ENCODE results near the gene CNTNAP2.

Gene CNTNAP2

DNA sequence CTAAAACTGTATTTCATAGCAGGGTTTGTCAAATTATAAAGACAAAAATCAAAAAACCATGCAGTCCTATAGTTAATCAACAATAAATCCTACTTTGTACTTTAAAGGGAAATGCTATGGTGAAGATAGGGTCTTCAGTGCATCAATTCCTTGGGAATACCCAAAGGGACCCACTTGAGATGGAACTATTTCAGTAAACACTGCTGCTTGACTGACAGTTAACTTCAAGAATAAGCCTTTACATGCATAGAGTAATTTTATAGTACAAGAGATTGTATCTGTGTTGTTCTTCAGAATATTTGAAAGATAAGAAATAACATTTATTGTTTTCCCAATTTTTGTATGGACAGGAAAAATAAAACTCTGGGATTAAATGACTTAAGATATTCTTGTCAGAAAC, 1179.6 kb downstream of the CNTNAP2 start:
- DNase-seq = no peak

GRCh38 chr7:147296986-147297385, 1180.4 kb downstream of the CNTNAP2 start:
- no peak for DNase-seq

DNA sequence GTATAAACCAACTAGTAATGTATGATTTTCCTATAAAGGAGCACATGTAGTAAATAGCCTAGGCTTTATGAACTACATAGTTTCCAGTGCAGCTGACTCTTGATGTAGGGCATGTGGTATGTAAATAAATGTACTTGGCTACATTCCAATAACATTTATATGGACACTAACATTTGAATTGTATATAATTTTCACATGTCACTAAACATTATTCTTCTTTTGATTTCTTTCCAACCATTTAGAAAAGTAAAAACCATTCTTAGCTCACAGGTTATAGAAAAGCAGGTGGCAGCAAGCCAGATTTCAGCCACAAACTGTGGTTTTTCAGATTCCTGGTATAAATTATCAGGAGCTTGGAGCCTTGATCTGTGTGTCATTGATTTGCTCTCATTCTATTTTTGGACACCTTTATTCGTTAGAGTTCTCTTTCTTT, 1182.0 kb downstream of the CNTNAP2 start:
- no peak for DNase-seq

DNA sequence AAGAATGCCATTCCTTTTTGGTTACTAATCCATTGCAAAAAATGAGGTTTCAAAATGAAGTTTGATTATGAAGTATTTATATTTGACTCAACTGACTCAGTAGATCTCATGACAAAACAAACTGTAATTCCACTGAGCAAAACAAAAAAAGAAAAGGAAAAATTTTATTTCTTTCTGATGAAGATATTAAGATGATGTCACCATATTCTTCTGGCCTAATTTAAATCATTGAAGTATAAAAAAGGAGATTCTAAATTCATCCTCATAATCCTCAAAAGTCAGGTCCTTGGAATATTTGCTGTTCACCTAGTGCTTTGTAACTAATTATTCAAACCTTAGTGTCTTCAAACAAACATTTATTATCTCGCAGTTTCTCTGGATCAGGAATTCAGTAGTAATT, 1183.7 kb downstream of the CNTNAP2 start:
- no peak for DNase-seq

DNA sequence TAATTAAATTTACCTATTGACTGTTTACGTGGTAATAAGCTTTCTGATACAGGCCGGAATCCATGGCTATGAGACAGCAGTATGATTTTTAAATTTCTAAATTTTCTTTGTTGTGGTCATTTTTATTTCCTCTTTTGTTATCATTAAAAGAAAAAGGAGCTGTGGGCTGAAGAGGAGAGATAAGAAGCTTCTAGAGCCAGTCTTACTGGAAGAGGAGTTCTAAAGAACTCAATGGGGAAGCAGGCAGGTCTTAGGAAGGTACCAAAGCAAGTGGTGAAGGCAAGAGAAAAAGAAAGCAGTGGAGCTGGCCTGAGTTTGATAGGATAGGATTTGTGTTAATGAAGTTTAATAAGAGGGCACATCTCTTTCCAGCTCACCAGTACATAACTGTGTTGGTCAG, 1187.8 kb downstream of the CNTNAP2 start:
- no peak for DNase-seq

- no peak for DNase-seq
Observed at GRCh38 chr7:147305827-147306226, 1189.2 kb downstream of the CNTNAP2 start.

GRCh38 chr7:147308539-147308938, 1191.9 kb downstream of the CNTNAP2 start:
- no peak for DNase-seq

DNA sequence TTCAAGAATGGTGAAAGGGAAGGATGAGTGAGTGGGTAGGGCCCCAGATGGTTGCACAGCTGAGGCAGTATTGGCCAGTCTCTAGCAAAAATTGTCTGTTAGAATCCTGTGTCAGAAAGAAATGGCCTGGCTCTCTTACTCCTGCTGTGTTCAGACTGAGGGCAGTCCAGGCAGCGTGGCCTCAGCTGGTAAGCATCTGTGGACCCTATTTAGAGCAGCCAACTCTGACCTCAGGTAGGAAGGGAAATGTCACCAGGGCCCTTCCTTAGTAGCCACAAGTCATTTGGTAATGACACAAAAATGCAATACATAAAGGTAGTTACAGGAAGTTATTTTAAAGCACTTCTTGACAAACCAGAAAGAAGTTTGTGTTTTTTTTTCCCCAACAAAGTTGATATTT, 1194.7 kb downstream of the CNTNAP2 start:
- no peak for DNase-seq

DNA sequence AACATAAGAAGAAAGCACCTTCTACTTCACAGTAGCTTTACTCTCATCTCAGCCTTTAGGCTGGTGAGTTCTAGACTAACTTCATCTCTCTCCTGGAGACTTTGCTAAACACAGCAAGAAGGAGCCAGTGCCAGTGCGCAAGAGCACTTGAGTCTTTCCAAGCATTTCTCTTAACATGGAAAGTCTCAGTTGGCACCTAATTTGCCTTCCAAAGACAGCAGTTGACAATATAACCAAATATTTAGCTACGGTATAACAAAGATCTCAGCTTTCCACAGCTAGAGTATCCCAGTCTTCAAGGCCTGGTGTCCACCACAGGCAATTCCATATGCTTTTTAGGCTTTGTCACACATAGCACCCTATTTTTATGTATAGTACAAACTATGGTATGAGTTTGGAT, 1204.9 kb downstream of the CNTNAP2 start:
- DNase-seq = no peak

GRCh38 chr7:147332988-147333387, 1216.4 kb downstream of the CNTNAP2 start:
- DNase-seq = no peak

- no peak for DNase-seq
Observed at GRCh38 chr7:147363101-147363500, 1246.5 kb downstream of the CNTNAP2 start.

- no peak for DNase-seq
Observed at GRCh38 chr7:147376192-147376591, 1259.6 kb downstream of the CNTNAP2 start.

DNA sequence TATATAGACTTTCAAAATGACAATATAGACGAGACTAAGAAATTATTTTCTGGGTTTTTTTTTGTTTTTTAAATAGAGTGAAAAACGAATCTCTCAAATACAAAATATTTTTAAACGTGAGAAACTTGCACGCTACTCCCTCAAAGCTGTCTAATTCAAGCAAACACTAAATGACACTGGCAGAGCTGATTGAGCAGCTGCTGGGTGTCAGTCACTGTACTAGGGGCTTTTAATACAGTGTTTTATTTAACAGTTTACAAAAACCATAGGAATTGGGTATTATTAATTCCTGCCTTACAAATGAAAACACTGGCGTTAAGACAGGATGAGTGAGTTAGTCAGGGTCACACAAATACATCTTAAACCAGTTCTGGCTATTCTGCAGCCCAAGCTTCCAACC, 1264.3 kb downstream of the CNTNAP2 start:
- no peak for DNase-seq

- no peak for DNase-seq
Observed at GRCh38 chr7:147394329-147394728, 1277.7 kb downstream of the CNTNAP2 start.

DNA sequence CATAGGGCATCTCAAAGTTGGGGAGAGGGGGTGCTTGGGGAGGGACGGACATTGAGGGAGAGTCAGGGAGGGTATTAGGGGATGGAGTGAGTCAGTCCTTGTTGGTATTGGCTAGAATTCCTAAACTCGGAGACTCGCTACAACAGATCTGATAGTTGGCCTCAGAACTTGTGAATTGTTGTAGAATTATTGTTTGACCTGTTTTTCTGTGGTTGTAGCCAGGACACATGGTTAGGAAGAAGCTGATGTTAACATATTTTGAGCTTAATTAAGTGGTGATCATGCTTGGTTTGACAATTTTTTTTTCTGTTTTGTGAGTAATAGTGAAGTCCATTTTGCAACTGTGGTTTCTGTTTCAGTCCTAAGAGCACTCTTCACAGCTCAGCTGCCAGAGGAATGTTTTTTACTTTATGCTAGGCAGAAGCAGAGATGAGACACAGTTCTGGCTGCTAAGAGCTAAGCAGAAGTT, 1283.7 kb downstream of the CNTNAP2 start:
- DNase-seq = no peak

DNA sequence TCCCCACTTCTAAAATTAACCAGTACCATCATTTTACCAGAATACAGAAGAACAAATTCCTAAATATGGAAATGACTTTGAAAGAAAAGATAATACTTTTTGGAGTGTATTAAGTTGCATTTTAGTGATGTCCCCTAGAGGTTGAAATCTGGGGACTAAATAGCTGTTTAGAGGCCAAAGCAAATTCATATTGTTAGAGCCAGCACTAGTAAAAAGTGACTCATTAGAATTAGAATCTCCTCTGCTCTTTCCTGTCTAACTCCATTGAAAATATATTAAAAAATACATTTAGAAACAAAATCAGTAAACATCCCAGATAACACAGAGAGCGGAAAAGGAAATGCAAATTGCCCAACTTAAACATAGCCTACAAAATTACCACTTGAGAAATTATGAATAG, 1284.3 kb downstream of the CNTNAP2 start:
- no peak for DNase-seq

- no peak for DNase-seq
Observed at GRCh38 chr7:147405621-147406020, 1289.0 kb downstream of the CNTNAP2 start.

DNA sequence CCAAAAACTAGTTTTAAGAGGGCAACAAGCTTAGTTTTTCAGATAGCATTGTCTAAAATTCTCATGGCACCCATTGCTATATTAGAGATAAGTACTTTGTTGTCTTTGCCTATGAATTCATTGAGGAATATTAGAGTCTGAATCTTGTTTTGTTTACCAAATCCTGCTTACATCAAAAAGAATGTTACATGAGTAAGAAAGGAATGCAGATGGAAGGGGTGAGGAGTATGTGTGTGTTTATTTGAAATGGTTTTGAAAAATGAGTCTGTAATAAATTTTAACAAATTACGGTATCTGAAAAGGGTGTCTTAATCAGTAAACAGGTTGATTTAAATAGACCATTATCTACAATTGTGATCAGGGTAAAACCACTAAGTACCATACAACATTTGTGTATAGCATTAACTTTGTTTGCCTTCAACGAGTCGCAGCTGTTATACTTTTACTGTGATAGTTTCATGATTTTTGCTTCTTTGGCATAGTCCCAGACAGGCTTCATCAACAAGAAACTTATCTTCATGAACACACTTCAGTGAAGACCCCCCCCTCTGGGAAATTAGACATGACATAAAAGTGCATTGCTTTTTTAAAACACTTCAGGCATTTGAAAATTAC, 1290.0 kb downstream of the CNTNAP2 start:
- no peak for DNase-seq

DNA sequence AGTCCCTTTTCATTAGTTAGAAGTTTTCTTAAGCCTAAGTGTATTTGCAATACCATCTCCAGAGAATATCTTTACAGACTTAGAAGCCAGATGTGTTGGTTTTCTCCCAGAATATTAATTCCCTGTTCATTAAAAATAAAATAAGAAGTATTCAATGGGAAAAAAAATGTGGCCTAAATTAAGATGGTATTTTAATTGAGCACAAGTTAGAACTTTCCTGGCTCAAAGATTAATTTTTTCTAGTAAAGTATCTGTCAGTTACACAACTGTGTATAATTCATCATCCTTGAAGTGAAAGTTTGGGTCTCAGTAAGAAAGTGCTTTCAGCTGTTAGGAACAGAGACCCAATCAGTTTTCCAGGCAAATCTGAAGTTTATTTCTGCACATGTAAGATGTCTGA, 1294.5 kb downstream of the CNTNAP2 start:
- no peak for DNase-seq

- DNase-seq = no peak
Observed at GRCh38 chr7:147412109-147412508, 1295.5 kb downstream of the CNTNAP2 start.

GRCh38 chr7:147412782-147413556, 1296.4 kb downstream of the CNTNAP2 start:
- no peak for DNase-seq

DNA sequence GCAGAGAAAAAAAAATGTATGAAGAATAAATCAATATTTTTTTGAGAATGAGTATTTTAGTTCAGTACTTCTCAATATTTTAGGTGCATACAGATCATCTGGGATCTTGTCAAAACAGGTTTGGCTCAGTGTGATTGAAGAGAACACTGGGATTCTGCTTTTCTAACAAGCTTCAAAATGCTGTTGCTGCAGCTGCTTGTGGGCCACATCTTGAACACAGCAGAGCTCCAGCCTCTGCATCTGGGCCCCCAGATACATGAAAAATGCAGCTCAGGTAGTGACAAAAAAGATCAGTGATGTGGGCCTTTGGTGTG, 1296.9 kb downstream of the CNTNAP2 start:
- no peak for DNase-seq

- DNase-seq = no peak
Observed at GRCh38 chr7:147415991-147416390, 1299.4 kb downstream of the CNTNAP2 start.

- no peak for DNase-seq
Observed at GRCh38 chr7:147418966-147419365, 1302.4 kb downstream of the CNTNAP2 start.

DNA sequence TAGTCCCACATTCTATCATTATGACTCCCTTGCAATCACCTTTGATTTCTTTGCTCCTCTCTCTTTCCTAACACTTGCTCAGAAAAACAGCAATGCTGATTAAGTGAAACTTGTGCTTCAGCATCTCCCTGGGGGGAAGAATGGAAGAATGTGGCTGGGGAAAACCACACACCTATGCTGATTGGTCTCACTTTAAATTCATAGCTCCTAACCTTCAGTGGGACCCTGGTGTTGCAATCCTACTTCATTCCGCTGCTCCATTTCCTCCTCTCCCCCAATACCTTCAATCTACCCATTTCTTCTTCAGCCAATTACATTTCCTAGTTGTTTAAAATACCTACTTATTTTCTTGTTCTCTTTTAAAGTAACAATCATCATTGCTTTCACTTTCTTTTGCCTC, 1307.3 kb downstream of the CNTNAP2 start:
- no peak for DNase-seq
